K562 (cell line): Measurements from ENCODE around the gene RPS6KA2. TPM values are rescaled to one million over a fixed set of nuclear protein-coding genes. Genes with fewer than 3 reads are reported as not detected.

Experiments used
- ATAC-seq: fragments of 200-7000 bp; cut with Tn5 transposase; 3 replicates; pipeline ENCODE4 v1.9.1; 2020; ENCODE audit warnings: moderate library complexity
- BruUV-seq: library from RNA; stranded (reverse); fragments of 400-500 nt; replicated peaks from 2 replicates; lab custom pipeline; 2021; lab: Mats Ljungman, UMichigan
- CTCF ChIA-PET: fragments of 300-600 bp; formaldehyde crosslinking; extraction: SDS; loops from one replicate; lab custom pipeline; 2021; ENCODE audit warnings: low intra/inter-chr PET ratio; lab: Yijun Ruan, JAX
- POLR2A ChIA-PET: fragments of 300-600, 350-650 bp; sonication (Branson Sonifier 250); formaldehyde crosslinking; extraction: SDS; loops from one replicate; lab custom pipeline; 2021; ENCODE audit warnings: antibody characterized with exemption, inconsistent platforms; lab: Yijun Ruan, JAX
- DNase-seq, 4 experiments: peaks; one replicate each; pipeline versions ENCODE4 v3.0.0 to v3.0.0-alpha.2; 2011 to 2018; ENCODE audit warnings: low spot score in 3 of 4, mixed read lengths in 3 of 4; ENCODE audit errors: extremely low read depth in 1 of 4
- FAIRE-seq: peaks from 2 replicates; lab custom pipeline; 2011; peaks lifted over from hg19 to GRCh38; lab: Jason Lieb, UNC
- H2AFZ ChIP-seq: 2 replicates; pipeline ENCODE4 v1.6.0; 2011; ENCODE audit warnings: low read depth, low read length, control low read depth, inconsistent platforms
- H3K27ac ChIP-seq: fragments of 200-600 bp; 3 replicates; pipeline ENCODE4 v1.8.0; 2011; ENCODE audit warnings: low read depth, mild to moderate bottlenecking, control low read depth, inconsistent platforms, low read length, moderate library complexity, mixed read lengths; ENCODE audit errors: extremely low read depth
- H3K27me3 ChIP-seq, 2 experiments: fragments of 300-600 bp in 1 of 2; 2 replicates in 1 of 2; 3 replicates in 1 of 2; pipeline versions ENCODE4 v1.6.0 to v1.8.0; 2011; ENCODE audit warnings: inconsistent platforms in 2 of 2, low read length in 2 of 2, mild to moderate bottlenecking in 1 of 2, mixed read lengths in 1 of 2, moderate library complexity in 1 of 2; ENCODE audit not compliant: control insufficient read depth in 2 of 2, insufficient read depth in 2 of 2
- H3K36me3 ChIP-seq: fragments of 300-600 bp; 3 replicates; pipeline ENCODE4 v1.8.0; 2011; ENCODE audit warnings: mild to moderate bottlenecking, low read length, inconsistent platforms; ENCODE audit not compliant: control insufficient read depth, insufficient read depth
- H3K4me1 ChIP-seq, 2 experiments: fragments of 200-600 bp in 1 of 2; replicated peaks in 1 of 2; 2 replicates in 1 of 2; 3 replicates in 1 of 2; pipeline versions ENCODE4 v1.5.1 to v1.8.0; 2011; ENCODE audit warnings: inconsistent platforms in 2 of 2, low read length in 2 of 2, mild to moderate bottlenecking in 1 of 2, mixed read lengths in 1 of 2, moderate library complexity in 1 of 2; ENCODE audit not compliant: control insufficient read depth in 2 of 2, insufficient read depth in 2 of 2
- H3K4me2 ChIP-seq: 2 replicates; pipeline ENCODE4 v1.6.1; 2011; ENCODE audit warnings: low read length, control low read depth, inconsistent platforms, mixed read lengths; ENCODE audit not compliant: insufficient read depth
- H3K4me3 ChIP-seq: fragments of 200-600 bp; sonication (generic), shearing (Covaris generic); 2 replicates; pipeline ENCODE4 v1.5.1; 2016; ENCODE audit warnings: control low read depth, inconsistent platforms
- H3K79me2 ChIP-seq: fragments of 200-600 bp; 3 replicates; pipeline ENCODE4 v1.8.0; 2011; ENCODE audit warnings: low read length, inconsistent platforms; ENCODE audit not compliant: control insufficient read depth, insufficient read depth
- H3K9ac ChIP-seq, 2 experiments: 2 replicates each; pipeline versions ENCODE4 v1.6.0 to v1.6.1; 2011; ENCODE audit warnings: low read depth in 2 of 2, low read length in 2 of 2, control low read depth in 1 of 2, inconsistent platforms in 1 of 2, mild to moderate bottlenecking in 1 of 2, mixed read lengths in 1 of 2; ENCODE audit not compliant: insufficient read depth in 1 of 2
- H3K9me1 ChIP-seq: one replicate; pipeline ENCODE4 v1.6.0; 2011; ENCODE audit warnings: inconsistent platforms, mild to moderate bottlenecking, low read length, moderate library complexity; ENCODE audit not compliant: control insufficient read depth, insufficient read depth
- H3K9me3 ChIP-seq: replicated peaks from 2 replicates; pipeline ENCODE4 v1.5.1; 2011; ENCODE audit warnings: low read depth, low read length, inconsistent platforms; ENCODE audit not compliant: control insufficient read depth, insufficient read depth
- H4K20me1 ChIP-seq: replicated peaks from 2 replicates; pipeline ENCODE4 v1.6.1; 2011; ENCODE audit warnings: low read length, inconsistent platforms, mixed read lengths; ENCODE audit not compliant: control insufficient read depth, insufficient read depth
- CC2D1A ChIP-seq: fragments of 450-650 bp; IDR thresholded peaks from 2 replicates; pipeline ENCODE4 v1.6.1; 2017; ENCODE audit warnings: mild to moderate bottlenecking
- CEBPG ChIP-seq, 3 experiments: fragments of 200-800 bp in 1 of 3; sonication (Bioruptor generic) in 1 of 3; sonication (generic) in 1 of 3; formaldehyde crosslinking in 1 of 3; IDR thresholded peaks in 2 of 3; conservative IDR thresholded peaks in 1 of 3; 2 replicates each; pipeline versions ENCODE4 v1.6.1 to v1.8.0; 2016 to 2022; ENCODE audit warnings: missing compliant biosample characterization in 2 of 3, missing genetic modification characterization in 2 of 3, mild to moderate bottlenecking in 1 of 3, missing genetic modification reagents in 1 of 3
- CTBP1 ChIP-seq: fragments of 450-650 bp; IDR thresholded peaks from 2 replicates; pipeline ENCODE4 v1.6.1; 2016; ENCODE audit warnings: borderline replicate concordance
- DMBX1 ChIP-seq: fragments of 250-450 bp; sonication (Bioruptor Pico); IDR thresholded peaks from 2 replicates; pipeline ENCODE4 v1.8.0; 2022; ENCODE audit warnings: inconsistent platforms, mild to moderate bottlenecking, moderate library complexity, borderline replicate concordance
- KDM1A ChIP-seq, 2 experiments: fragments of 450-650 bp; IDR thresholded peaks; 2 replicates each; pipeline ENCODE4 v1.6.1; 2016; ENCODE audit warnings: mild to moderate bottlenecking in 2 of 2
- NFE2 ChIP-seq: IDR thresholded peaks from 2 replicates; pipeline ENCODE4 v1.6.1; 2014; ENCODE audit warnings: antibody characterized with exemption, low read depth
- PHF21A ChIP-seq: fragments of 450-650 bp; IDR thresholded peaks from 2 replicates; pipeline ENCODE4 v1.6.1; 2017; ENCODE audit warnings: low read depth, borderline replicate concordance
- PML ChIP-seq: IDR thresholded peaks from 2 replicates; pipeline ENCODE4 v1.6.1; 2012; ENCODE audit warnings: low read length, inconsistent platforms
- RBBP5 ChIP-seq: fragments of 200-600 bp; sonication (generic); IDR thresholded peaks from 2 replicates; pipeline ENCODE4 v1.6.1; 2012; ENCODE audit warnings: borderline replicate concordance, mild to moderate bottlenecking, low read length, control low read depth, inconsistent platforms; ENCODE audit not compliant: insufficient read depth, poor library complexity, severe bottlenecking
- RBFOX2 ChIP-seq: fragments of 200-400 bp; formaldehyde crosslinking; IDR thresholded peaks from 2 replicates; pipeline ENCODE4 v1.6.1; 2017; ENCODE audit warnings: low read depth, mild to moderate bottlenecking, low read length, moderate library complexity
- SMARCA5 ChIP-seq: fragments of 450-650 bp; IDR thresholded peaks from 2 replicates; pipeline ENCODE4 v1.6.1; 2016
- SMARCE1 ChIP-seq: fragments of 450-650 bp; IDR thresholded peaks from 2 replicates; pipeline ENCODE4 v1.7.1; 2016; ENCODE audit warnings: mild to moderate bottlenecking
- TAL1 ChIP-seq: fragments of 450-650 bp; IDR thresholded peaks from 2 replicates; pipeline ENCODE4 v1.6.1; 2016; ENCODE audit warnings: mild to moderate bottlenecking
- TEAD1 ChIP-seq, 2 experiments: fragments of 450-650 bp in 1 of 2; sonication (generic) in 1 of 2; formaldehyde crosslinking; IDR thresholded peaks; 2 replicates each; pipeline versions ENCODE4 v1.4.0 to v1.8.0; 2020 to 2022; ENCODE audit warnings: mild to moderate bottlenecking in 2 of 2, missing genetic modification reagents in 1 of 2
- TEAD4 ChIP-seq, 2 experiments: sonication (generic) in 1 of 2; formaldehyde crosslinking in 1 of 2; IDR thresholded peaks; 2 replicates each; pipeline versions ENCODE4 v1.6.1 to v1.8.0; 2012 to 2022; ENCODE audit warnings: borderline replicate concordance in 1 of 2, inconsistent platforms in 1 of 2, low read length in 1 of 2, mild to moderate bottlenecking in 1 of 2, missing genetic modification reagents in 1 of 2
- ZC3H11A ChIP-seq: IDR thresholded peaks from 2 replicates; pipeline ENCODE4 v1.6.1; 2012; ENCODE audit warnings: low read depth, low read length, improper control_type of control experiment
- ZNF263 ChIP-seq: sonication (generic); formaldehyde crosslinking; IDR thresholded peaks from 2 replicates; pipeline ENCODE4 v1.8.0; 2022; ENCODE audit warnings: mild to moderate bottlenecking, missing genetic modification reagents, borderline replicate concordance
- ZNF655 ChIP-seq: fragments of 250-450 bp; sonication (Bioruptor Pico); IDR thresholded peaks from 2 replicates; pipeline ENCODE4 v1.5.0; 2021
- ZNF668 ChIP-seq: fragments of 250-450 bp; sonication (Bioruptor Pico); IDR thresholded peaks from 2 replicates; pipeline ENCODE4 v1.8.0; 2022; ENCODE audit warnings: mild to moderate bottlenecking, inconsistent platforms
- ZNF717 ChIP-seq: fragments of 250-450 bp; sonication (Bioruptor Pico); IDR thresholded peaks from 2 replicates; pipeline ENCODE4 v1.5.0; 2021
- WGBS: fragments of 100-300 bp; shearing (Covaris generic); methylation state at CpG from one replicate; pipeline ENCODE4 v1.1.6; 2016; ENCODE audit warnings: low coverage, mixed read lengths; ENCODE audit not compliant: insufficient coverage; ENCODE audit errors: missing lambda C conversion rate; 5-methylcytosine and 5-hydroxymethylcytosine counted together
- in situ Hi-C: fragments of 300-500 bp; cut with MboI; formaldehyde crosslinking; loops from 4 replicates; pipeline ENCODE4 v1.15.0; 2018; ENCODE audit warnings: inconsistent platforms, mixed read lengths
- intact Hi-C: fragments of 100-400 bp; cut with micrococcal nuclease; formaldehyde crosslinking; loops from 2 replicates; pipeline ENCODE4 v1.14.2; 2022
- polyA plus RNA-seq, 8 experiments: library from polyadenylated mRNA; depleted of rRNA in 4 of 8; stranded (reverse) in 5 of 8; unstranded in 3 of 8; fragments of >200 nt; fragmentation: Nextera tagmentation in 2 of 8; fragmentation: Illumina TruSeq in 1 of 8; extraction: Ambion mirVana in 2 of 8; extraction: Trizol in 1 of 8; gene quantifications; 2 replicates each; pipeline versions ENCODE4 v1.2.1 to v1.2.3, GENCODE V29; 2011 to 2014; ENCODE audit warnings: inconsistent platforms in 1 of 8, missing spikeins in 1 of 8
- total RNA-seq, 7 experiments: library from RNA; depleted of rRNA in 6 of 7; stranded (reverse); fragments of >200 nt in 6 of 7; fragmentation: Illumina TruSeq in 2 of 7; extraction: Trizol in 2 of 7; gene quantifications; 2 replicates each; pipeline versions ENCODE4 v1.2.1 to v1.2.3, GENCODE V29; 2011 to 2021; ENCODE audit warnings: low replicate concordance in 1 of 7
- TF ChIP-seq, protein P1 (sequence below): fragments of 250-450 bp; sonication (Bioruptor Pico); IDR thresholded peaks from 2 replicates; pipeline ENCODE4 v1.4.0; 2020; ENCODE audit warnings: mild to moderate bottlenecking

Gene RPS6KA2
- total and polyA plus RNA-seq, 9 of the 15 experiments (the other 6 are each of a cell fraction or from before 2014, with no cell fraction given), result 0.29 to 1.00 (median 0.53) TPM

DNA sequence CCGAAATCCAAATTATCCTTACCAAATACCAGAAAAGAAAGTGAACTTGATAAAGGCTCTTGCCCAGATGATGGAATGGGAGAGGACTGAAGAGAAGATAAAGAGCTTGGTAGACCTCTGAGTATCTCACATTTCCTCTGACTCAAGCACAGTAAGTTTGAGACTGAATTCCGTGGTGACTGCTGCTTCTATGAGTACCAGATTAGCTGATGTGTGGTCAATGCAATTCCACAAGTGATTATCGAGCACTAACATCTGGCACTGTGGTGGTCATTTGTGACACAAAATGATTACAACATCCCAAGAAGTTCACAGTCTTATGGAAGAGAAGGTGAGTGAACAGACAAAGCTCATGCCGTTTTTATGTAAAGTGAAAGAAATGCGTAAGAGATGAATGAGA lies 2.6 kb upstream of the RPS6KA2 start:
- Histone ChIP-seq H3K27me3 (peaks cover 12 to 64% of the 10 kb centered on the region in 2 experiments; a peak in 3 of 5 replicates), H3K9me1 (no peaks in the 10 kb centered on the region), H3K27ac (no peak overlapping the region), H3K4me2 (no peak overlapping the region), H3K9ac (no peak overlapping the region), H2AFZ (no peak overlapping the region), H4K20me1 (no peaks in the 10 kb centered on the region), H3K36me3 (no peaks in the 10 kb centered on the region), H3K79me2 (no peaks in the 10 kb centered on the region), H3K4me1 (peaks cover 2 to 24% of the 10 kb centered on the region in 2 experiments; a peak in 2 of 5 replicates), H3K4me3 (no peak overlapping the region), H3K9me3 (no peaks in the 10 kb centered on the region)
- 0% methylated on average over 5 of the region's 5 CpGs for WGBS
- in situ Hi-C loops (no loop called here), intact Hi-C loops (no loop called here)
- ChIA-PET POLR2A (interaction anchor here (1.3 kb wide), 1 partner anchor 9 kb away, joined by 3 read pairs; no protein-coding TSS in a partner anchor), CTCF (no interaction called here)
- BruUV-seq, result no TSS peak
- FAIRE-seq, result no peak
- no peak for ATAC-seq
- peak in 1 of 4 experiments; percentile 14 for DNase-seq
- TF ChIP-seq PML (peak; percentile 55; the same call in 1 of the 2 replicates), ZNF263 (CRISPR knock-in tag) (no peak), TEAD4 (IDR thresholded peaks at IDR 0.05; ENCODE audit: low read length) (peak; percentile 90), TEAD4 (CRISPR knock-in tag; IDR thresholded peaks at IDR 0.05; ENCODE audit: borderline replicate concordance) (no peak), ZNF668 (no peak), SMARCE1 (no peak), CEBPG (CRISPR knock-in tag; IDR thresholded peaks at IDR 0.05) (0 out of 2 replicates have a peak, but pooled peaks have one; percentile 40), CEBPG (tag; conservative IDR thresholded peaks at IDR 0.05 in 1 of 2, IDR thresholded peaks at IDR 0.05 in 1 of 2) (peak in 1 of 2 experiments; percentile 76; a peak in 2 of 4 replicates), RBFOX2 (no peak), DMBX1 (CRISPR knock-in tag) (0 out of 2 replicates have a peak, but pooled peaks have one; percentile 22), ZC3H11A (no peak), PHF21A (no peak), TAL1 (peak; percentile 64), CTBP1 (no peak), TEAD1 (CRISPR knock-in tag; IDR thresholded peaks at IDR 0.05) (peak; percentile 75 to 79), SMARCA5 (no peak), CC2D1A (no peak), ZNF655 (CRISPR knock-in tag) (no peak), RBBP5 (no peak), NFE2 (no peak), KDM1A (IDR thresholded peaks at IDR 0.05) (no peak), ZNF717 (no peak)
- TF ChIP-seq, protein P1, sequence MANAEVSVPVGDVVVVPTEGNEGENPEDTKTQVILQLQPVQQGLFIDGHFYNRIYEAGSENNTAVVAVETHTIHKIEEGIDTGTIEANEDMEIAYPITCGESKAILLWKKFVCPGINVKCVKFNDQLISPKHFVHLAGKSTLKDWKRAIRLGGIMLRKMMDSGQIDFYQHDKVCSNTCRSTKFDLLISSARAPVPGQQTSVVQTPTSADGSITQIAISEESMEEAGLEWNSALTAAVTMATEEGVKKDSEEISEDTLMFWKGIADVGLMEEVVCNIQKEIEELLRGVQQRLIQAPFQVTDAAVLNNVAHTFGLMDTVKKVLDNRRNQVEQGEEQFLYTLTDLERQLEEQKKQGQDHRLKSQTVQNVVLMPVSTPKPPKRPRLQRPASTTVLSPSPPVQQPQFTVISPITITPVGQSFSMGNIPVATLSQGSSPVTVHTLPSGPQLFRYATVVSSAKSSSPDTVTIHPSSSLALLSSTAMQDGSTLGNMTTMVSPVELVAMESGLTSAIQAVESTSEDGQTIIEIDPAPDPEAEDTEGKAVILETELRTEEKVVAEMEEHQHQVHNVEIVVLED (CRISPR knock-in tag), result no peak
